Activated CD8-positive, alpha-beta T cell treated with anti-CD3 and anti-CD28 coated beads for 36 hours (primary cell): ENCODE results near the gene PRL. TPM values are rescaled to one million over a fixed set of nuclear protein-coding genes. Genes with fewer than 3 reads are reported as not detected.

Experiments
- ATAC-seq: fragments of 200-7000 bp; cut with Tn5 transposase; one replicate; pipeline ENCODE4 v1.10.0; 2021; ENCODE audit warnings: mild to moderate bottlenecking, moderate library complexity
- CTCF ChIA-PET: fragments of 350-600 bp; sonication (Branson Sonifier 250); formaldehyde crosslinking; loops from one replicate; lab custom pipeline; 2021; ENCODE audit warnings: antibody characterized with exemption; lab: Charles Lee
- POLR2A ChIA-PET: fragments of 350-600 bp; sonication (Branson Sonifier 250); formaldehyde crosslinking; loops from one replicate; lab custom pipeline; 2021; ENCODE audit warnings: antibody characterized with exemption; lab: Charles Lee
- DNase-seq: peaks from one replicate; pipeline ENCODE4 v3.0.0-alpha.2; 2020
- H3K27ac Mint-ChIP-seq: one replicate; pipeline ENCODE4 v1.8.0; 2021; ENCODE audit warnings: mild to moderate bottlenecking, mixed read lengths
- H3K27me3 Mint-ChIP-seq: one replicate; pipeline ENCODE4 v1.8.0; 2021; ENCODE audit warnings: mixed read lengths
- H3K36me3 Mint-ChIP-seq: one replicate; pipeline ENCODE4 v1.8.0; 2021; ENCODE audit warnings: low read depth, mixed read lengths
- H3K4me1 Mint-ChIP-seq: one replicate; pipeline ENCODE4 v1.8.0; 2021; ENCODE audit warnings: low read depth, mixed read lengths
- H3K4me3 Mint-ChIP-seq: one replicate; pipeline ENCODE4 v1.8.0; 2021; ENCODE audit warnings: mild to moderate bottlenecking, moderate library complexity, mixed read lengths
- H3K9me3 Mint-ChIP-seq: one replicate; pipeline ENCODE4 v1.8.0; 2021; ENCODE audit warnings: mixed read lengths
- CTCF ChIP-seq: fragments of 200-600 bp; IDR thresholded peaks from one replicate; pipeline ENCODE4 v1.8.0; 2022; ENCODE audit warnings: antibody characterized with exemption, mild to moderate bottlenecking
- intact Hi-C: fragments of 100-400 bp; cut with micrococcal nuclease; formaldehyde crosslinking; loops from one replicate; pipeline ENCODE4 v1.10.0; 2022
- total RNA-seq, 2 experiments: library from RNA; stranded (reverse); gene quantifications; one replicate each; pipeline ENCODE4 v1.2.3, GENCODE V29; 2021

The PRL gene
- total RNA-seq, 2 experiments from 2014 or later: 0.52 to 0.60 TPM

DNA sequence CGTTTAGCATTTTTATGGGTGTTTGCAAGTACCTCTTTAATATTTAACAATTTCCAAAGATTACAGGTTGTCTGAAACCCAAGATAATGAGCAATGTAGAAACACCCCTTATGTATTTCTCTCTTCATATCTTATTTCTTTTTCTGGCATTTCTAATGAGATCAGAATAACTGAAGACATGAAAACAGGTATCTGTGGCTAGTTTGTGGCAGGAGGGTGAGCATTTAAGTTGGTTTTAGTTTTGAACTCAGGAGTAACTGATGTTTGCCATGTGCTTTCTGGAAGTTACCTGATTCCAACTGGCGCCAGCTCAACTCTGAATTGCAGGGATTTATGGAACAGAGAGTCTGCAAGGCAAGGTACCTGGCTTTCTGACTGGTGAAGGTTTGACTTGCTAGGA lies 35.4 kb upstream of the PRL start:
- intact Hi-C loops: no loop called here
- H3K9me3 Mint-ChIP-seq: no peaks in the 10 kb centered on the region
- ATAC-seq (no peak), DNase-seq (no peak)
- H3K27ac Mint-ChIP-seq: no peak overlapping the region
- H3K27me3 Mint-ChIP-seq: no peaks in the 10 kb centered on the region
- H3K4me1 Mint-ChIP-seq: peaks cover 3% of the 10 kb centered on the region
- H3K36me3 Mint-ChIP-seq: no peaks in the 10 kb centered on the region
- CTCF ChIA-PET: no interaction called here
- no peak overlapping the region for H3K4me3 Mint-ChIP-seq
- TF ChIP-seq CTCF: no peak
- POLR2A ChIA-PET: no interaction called here

DNA sequence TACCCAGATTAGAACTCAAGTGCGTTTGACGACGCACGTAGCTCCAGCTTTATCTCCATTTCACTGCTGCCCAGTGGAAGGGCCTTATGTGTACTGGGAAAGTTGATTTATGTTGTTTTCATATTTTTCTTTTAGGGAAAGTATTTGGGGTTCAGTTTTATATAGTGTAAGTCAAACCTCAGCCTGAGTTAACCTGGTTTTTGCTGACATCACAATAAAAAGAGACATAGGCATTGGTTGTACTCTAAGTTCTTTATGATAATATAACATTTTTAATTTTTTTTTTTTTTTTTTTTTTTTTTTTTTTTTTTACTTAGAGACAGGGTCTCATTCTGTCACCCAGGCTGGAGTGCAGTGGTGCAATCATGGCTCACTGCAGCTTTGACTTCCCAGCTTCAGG lies 34.1 kb upstream of the PRL start:
- TF ChIP-seq CTCF: no peak
- POLR2A ChIA-PET: no interaction called here
- peaks cover 3% of the 10 kb centered on the region for H3K4me1 Mint-ChIP-seq

DNA sequence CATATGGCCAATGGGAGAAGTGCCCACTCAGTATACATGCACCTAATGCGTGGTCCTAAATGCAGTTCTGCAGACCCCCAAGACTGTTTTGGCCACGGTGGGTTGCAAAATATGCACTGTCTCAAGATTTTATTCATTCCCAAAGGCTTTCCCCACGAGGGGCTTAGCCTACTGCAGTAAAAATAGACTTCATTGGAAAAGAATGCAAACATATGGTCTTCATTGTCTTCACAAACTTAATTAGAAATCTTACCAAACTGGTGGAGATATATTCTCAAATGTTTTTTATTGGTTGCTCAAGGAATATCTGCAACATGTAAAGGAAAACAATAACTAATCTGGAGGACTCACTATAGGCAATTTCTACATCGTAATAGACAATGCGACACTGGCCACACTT lies 31.6 kb upstream of the PRL start:
- DNase-seq (no peak), ATAC-seq (no peak)
- ChIA-PET CTCF (no interaction called here), POLR2A (no interaction called here)
- H3K27me3 Mint-ChIP-seq: no peaks in the 10 kb centered on the region
- H3K4me1 Mint-ChIP-seq: no peaks in the 10 kb centered on the region
- H3K36me3 Mint-ChIP-seq: no peaks in the 10 kb centered on the region
- H3K9me3 Mint-ChIP-seq: no peaks in the 10 kb centered on the region
- TF ChIP-seq CTCF: no peak
- no peak overlapping the region for H3K27ac Mint-ChIP-seq
- intact Hi-C loops: no loop called here
- no peak overlapping the region for H3K4me3 Mint-ChIP-seq

More for the DNA sequence above, 34.1 kb upstream of the PRL start:
- Mint-ChIP-seq H3K27me3 (no peaks in the 10 kb centered on the region), H3K4me3 (no peak overlapping the region), H3K9me3 (no peaks in the 10 kb centered on the region), H3K36me3 (no peaks in the 10 kb centered on the region), H3K27ac (no peak overlapping the region)
- no peak for ATAC-seq
- no peak for DNase-seq
- CTCF ChIA-PET: no interaction called here
- intact Hi-C loops: no loop called here

GRCh38 chr6:22327881-22328280 lies 31.0 kb upstream of the PRL start:
- no peak for TF ChIP-seq CTCF
- H3K27ac Mint-ChIP-seq: no peak overlapping the region
- no peak overlapping the region for H3K4me3 Mint-ChIP-seq
- no peaks in the 10 kb centered on the region for H3K4me1 Mint-ChIP-seq
- H3K9me3 Mint-ChIP-seq: no peaks in the 10 kb centered on the region
- H3K27me3 Mint-ChIP-seq: no peaks in the 10 kb centered on the region
- ChIA-PET CTCF (interaction anchor here (0.6 kb wide), 1 partner anchor 181 kb away, joined by 3 read pairs; no protein-coding TSS in a partner anchor), POLR2A (no interaction called here)
- intact Hi-C loops: no loop called here
- H3K36me3 Mint-ChIP-seq: no peaks in the 10 kb centered on the region
- no peak for ATAC-seq
- DNase-seq: no peak

DNA sequence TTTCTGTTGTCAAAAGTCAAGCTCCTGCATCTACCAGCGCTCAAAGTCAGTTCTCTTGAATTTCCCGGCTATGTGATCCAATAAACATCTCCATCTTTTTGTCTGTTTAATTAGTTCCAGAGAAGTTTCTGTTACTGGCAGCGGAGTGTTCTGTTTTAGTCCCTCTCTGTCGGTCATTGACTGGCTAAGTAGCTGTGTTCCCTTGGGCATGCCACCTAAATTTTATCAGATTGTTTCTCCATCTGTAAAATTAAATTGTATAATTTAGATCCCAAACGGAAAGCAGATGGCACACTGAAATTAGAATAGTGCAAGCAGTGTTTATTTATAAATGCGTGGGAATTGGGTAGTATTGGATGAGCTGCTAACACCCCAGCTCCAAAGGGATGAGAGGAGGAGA lies 29.7 kb upstream of the PRL start:
- Mint-ChIP-seq H3K4me3 (no peak overlapping the region), H3K4me1 (no peaks in the 10 kb centered on the region), H3K27ac (no peak overlapping the region), H3K36me3 (no peaks in the 10 kb centered on the region), H3K9me3 (no peaks in the 10 kb centered on the region), H3K27me3 (no peaks in the 10 kb centered on the region)
- intact Hi-C loops: no loop called here
- no peak for TF ChIP-seq CTCF
- no peak for ATAC-seq
- ChIA-PET CTCF (no interaction called here), POLR2A (no interaction called here)
- no peak for DNase-seq
